Muscle layer of colon (tissue), 2 donors: ENCODE measurements around the gene DNAH14.
A peak's percentile ranks its signal among the peaks of the same experiment; 100 is the strongest.

Experiments
- H3K27ac ChIP-seq: one replicate; pipeline ENCODE4 v1.7.0; 2013; ENCODE audit warnings: low read depth, mild to moderate bottlenecking, low read length, moderate library complexity
- H3K27me3 ChIP-seq, 2 donors: one replicate each; pipeline ENCODE4 v1.7.0; 2013; ENCODE audit warnings: low read length in 2 of 2, mild to moderate bottlenecking in 2 of 2; ENCODE audit not compliant: insufficient read depth in 2 of 2, control insufficient read depth in 1 of 2
- H3K36me3 ChIP-seq: one replicate; pipeline ENCODE4 v1.7.0; 2013; ENCODE audit warnings: mild to moderate bottlenecking, low read length; ENCODE audit not compliant: insufficient read depth
- H3K4me1 ChIP-seq: one replicate; pipeline ENCODE4 v1.7.0; 2013; ENCODE audit warnings: mild to moderate bottlenecking, low read length; ENCODE audit not compliant: insufficient read depth
- H3K4me3 ChIP-seq, 2 donors: one replicate each; pipeline ENCODE4 v1.7.0; 2013; ENCODE audit warnings: low read length in 2 of 2, low read depth in 1 of 2, mild to moderate bottlenecking in 1 of 2, moderate library complexity in 1 of 2
- H3K9ac ChIP-seq: one replicate; pipeline ENCODE4 v1.7.0; 2013; ENCODE audit warnings: low read length
- H3K9me3 ChIP-seq: one replicate; pipeline ENCODE4 v1.7.0; 2013; ENCODE audit warnings: mild to moderate bottlenecking, low read length
- donor health status: abdominal sarcoma.
- donor health status: Adenocarcinoma of cecum.

The DNAH14 gene

DNA sequence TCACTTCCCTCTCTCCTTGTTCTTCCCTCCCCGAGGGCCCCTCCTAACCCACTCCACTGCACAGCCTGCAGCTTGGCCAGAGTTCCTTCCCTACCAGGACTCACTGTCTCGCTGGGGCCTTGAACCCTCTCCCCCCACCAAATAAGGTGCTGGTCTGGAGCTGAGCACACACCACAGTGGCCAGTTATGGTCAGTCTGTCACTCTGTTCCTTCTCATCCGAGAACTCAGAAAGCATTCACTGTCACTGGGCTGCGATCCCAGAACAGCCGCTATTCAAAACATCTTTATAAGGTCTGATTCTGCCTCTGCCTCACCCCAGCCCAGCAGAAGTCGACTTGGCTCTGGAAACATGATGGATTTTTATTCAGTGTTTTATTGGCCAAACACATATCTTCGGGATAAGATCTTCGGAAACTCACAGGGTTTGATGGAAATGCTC is 518.2 kb downstream of the DNAH14 start:
- Histone ChIP-seq H3K4me1 (peaks cover 93% of the 10 kb centered on the region), H3K4me3 (no peak overlapping the region), H3K9ac (peak overlapping the region; percentile 82), H3K27ac (peak overlapping the region; percentile 93), H3K9me3 (no peaks in the 10 kb centered on the region), H3K27me3 (no peaks in the 10 kb centered on the region), H3K36me3 (peaks cover 8% of the 10 kb centered on the region)

DNA sequence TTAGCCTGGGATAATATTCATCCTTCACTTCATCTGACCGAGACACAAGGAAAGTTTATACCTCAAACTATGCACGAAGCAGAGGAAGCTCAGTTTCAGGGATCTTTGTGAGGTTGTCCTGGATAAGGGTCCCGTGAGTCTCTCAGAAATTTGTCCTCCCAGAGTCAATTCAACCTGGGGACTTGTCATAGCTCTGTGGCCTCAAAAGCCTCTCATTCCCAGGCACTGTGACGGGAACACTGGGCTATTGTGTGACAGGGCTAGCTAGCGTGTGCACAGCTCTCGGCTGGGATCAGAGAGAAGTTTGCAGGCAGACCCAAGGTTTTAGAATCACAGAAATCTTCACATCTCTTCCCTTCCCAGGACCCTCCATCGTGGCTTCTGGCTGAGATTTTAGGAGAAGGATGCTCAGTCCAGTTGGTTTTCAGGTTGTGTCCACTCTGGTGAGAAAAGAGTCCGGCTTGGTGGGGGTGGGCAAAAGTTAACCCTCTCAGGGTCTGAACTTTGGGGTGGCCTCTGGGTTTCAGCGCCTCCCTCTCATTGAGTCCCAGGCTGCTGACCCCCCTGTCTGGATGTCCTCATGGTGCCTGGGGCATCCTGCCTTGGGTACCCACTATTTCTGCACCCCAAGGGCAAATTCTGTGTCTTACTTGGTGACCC is 518.8 kb downstream of the DNAH14 start:
- Histone ChIP-seq H3K9me3 (no peaks in the 10 kb centered on the region), H3K27me3 (no peaks in the 10 kb centered on the region), H3K4me3 (peak overlapping the region in 1 of 2 donors; percentile 28), H3K9ac (peak overlapping the region; percentile 75), H3K36me3 (peaks cover 8% of the 10 kb centered on the region), H3K4me1 (peaks cover 91% of the 10 kb centered on the region), H3K27ac (peak overlapping the region; percentile 93)
